ENCODE measurements around the gene GORASP2.

DNA sequence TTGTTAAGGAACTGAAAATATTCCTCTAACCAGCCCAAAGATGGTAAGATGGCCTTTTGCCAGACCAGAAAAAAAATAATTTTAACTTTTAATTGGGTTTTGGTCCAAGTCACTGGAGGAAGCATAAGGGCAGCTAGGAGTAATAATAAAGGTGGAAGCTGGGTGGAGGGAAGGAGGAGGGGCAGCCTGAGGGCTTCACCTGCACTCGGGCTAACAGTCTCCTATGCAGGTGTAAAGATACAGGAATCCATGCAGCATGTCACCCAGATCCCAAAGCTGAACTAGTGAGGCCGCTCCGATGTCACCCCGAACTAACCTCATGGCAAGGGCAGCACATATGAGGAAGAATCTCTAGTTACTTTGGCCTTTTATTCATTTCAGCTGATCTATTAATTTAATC, 37.2 kb upstream of the GORASP2 start:
- TF ChIP-seq CTCF (IDR thresholded peaks at IDR 0.05; ENCODE audit: low read depth, low read length, poor library complexity, severe bottlenecking): no peak
- TF ChIP-seq EZH2phosphoT487 (IDR thresholded peaks at IDR 0.05; ENCODE audit: borderline replicate concordance, low read length): no peak

Data from DOHH2 (cell line).